Aorta (tissue), 5 donors: ENCODE data around the gene IL22RA1. TPM values are rescaled to one million over a fixed set of nuclear protein-coding genes. Genes with fewer than 3 reads are reported as not detected.

Source experiments
- ATAC-seq: fragments of 200-7000 bp; cut with Tn5 transposase; one replicate; pipeline ENCODE4 v1.9.1; 2022; ENCODE audit warnings: moderate library complexity; ENCODE audit not compliant: low FRiP score
- DNase-seq, 2 donors: peaks; one replicate each; pipeline ENCODE4 v3.0.0-alpha.2; 2020
- H3K27ac ChIP-seq, 2 donors: one replicate each; pipeline ENCODE4 v1.5.1; 2013; ENCODE audit warnings: low read length in 2 of 2, mild to moderate bottlenecking in 2 of 2, moderate library complexity in 2 of 2, control low read depth in 1 of 2, inconsistent platforms in 1 of 2, low read depth in 1 of 2
- H3K27me3 ChIP-seq, 2 donors: one replicate each; pipeline ENCODE4 v1.6.1; 2013; ENCODE audit warnings: control low read depth in 1 of 2, low read length in 1 of 2, mild to moderate bottlenecking in 1 of 2, moderate library complexity in 1 of 2; ENCODE audit not compliant: insufficient read depth in 2 of 2, control insufficient read depth in 1 of 2
- H3K36me3 ChIP-seq, 2 donors: one replicate each; pipeline ENCODE4 v1.6.1; 2013; ENCODE audit warnings: control low read depth in 1 of 2, low read length in 1 of 2, mild to moderate bottlenecking in 1 of 2; ENCODE audit not compliant: insufficient read depth in 2 of 2, control insufficient read depth in 1 of 2
- H3K4me1 ChIP-seq, 2 donors: one replicate each; pipeline ENCODE4 v1.6.1; 2013; ENCODE audit warnings: low read length in 2 of 2, control low read depth in 1 of 2, mild to moderate bottlenecking in 1 of 2, moderate library complexity in 1 of 2; ENCODE audit not compliant: insufficient read depth in 2 of 2, control insufficient read depth in 1 of 2
- H3K4me3 ChIP-seq, 2 donors: one replicate each; pipeline ENCODE4 v1.5.1; 2013; ENCODE audit warnings: low read length in 2 of 2, control low read depth in 1 of 2, mild to moderate bottlenecking in 1 of 2
- H3K9me3 ChIP-seq: one replicate; pipeline ENCODE4 v1.6.1; 2013; ENCODE audit warnings: mild to moderate bottlenecking, low read length; ENCODE audit not compliant: control insufficient read depth
- WGBS, 2 donors: extraction: QIAGEN DNeasy Blood & Tissue Kit; methylation state at CpG; one replicate each; pipeline ENCODE4 v1.1.7; 2013; 5-methylcytosine and 5-hydroxymethylcytosine counted together
- intact Hi-C, 2 donors: fragments of 100-400 bp; cut with DNase I; formaldehyde crosslinking; loops; one replicate each; pipeline versions ENCODE4 v1.14.2 to v1.15.0; 2022
- long read RNA-seq, 2 donors: library from polyadenylated mRNA; unstranded; transcript quantifications; one replicate each; pipeline ENCODE4 v2.0.0, GENCODE V29; 2020 to 2021
- polyA plus RNA-seq, 2 donors: library from polyadenylated mRNA; stranded (reverse); fragments of 200-250 nt; gene quantifications; one replicate each; pipeline ENCODE4 v1.2.3, GENCODE V29; 2013
- total RNA-seq, 2 donors: library from RNA; stranded (reverse); fragmentation: NEBNext Ultra II Directional; extraction: Animal tissue kit (Norgen Biotek cat#: 25700); gene quantifications; one replicate each; pipeline ENCODE4 v1.2.1, GENCODE V29; 2021
- donor health status: healthy with polysubstance abuse.
- donor health status: Bipolar disorder and iron deficiency.
- donor health status: DM: no; HTN: no; CAD: no.
- donor health status: DM: no; HTN: no; CAD: no.
- donor health status: DM: yes; HTN: yes; CAD: no.

The IL22RA1 gene
- under 1 TPM; 0.18 to 0.23 TPM for total RNA-seq
- 1 to 10 TPM in 1 of 2 donors, not detected in 1; 2.4 TPM for polyA plus RNA-seq
- long read RNA-seq, donor 1, result 0 reads
- long read RNA-seq, donor 2, result 0 reads

- Histone ChIP-seq H3K36me3 (no peaks in the 10 kb centered on the region), H3K27ac (no peak within 1 kb of the TSS), H3K9me3 (no peaks in the 10 kb centered on the region), H3K27me3 (no peaks in the 10 kb centered on the region), H3K4me1 (no peaks in the 10 kb centered on the region), H3K4me3 (peak within 1 kb of the TSS; percentile 32 to 35)
- DNase-seq (peak in 1 of 2 donors; percentile 78), ATAC-seq (peak; percentile 43)
- intact Hi-C loops, result no loop called here
- WGBS, 2 donors, result 22 to 28% methylated on average over 22 of the region's 22 CpGs
Observed at GRCh38 chr1:24142546-24143534, at the start of gene IL22RA1. TSS of gene IL22RA1 (minus strand) at chr1:24143140. CDS start at chr1:24143082, 58 bp downstream.

GRCh38 chr1:24191860-24192259 is 48.9 kb upstream of the IL22RA1 start:
- 90 to 91% methylated on average over 5 of the region's 5 CpGs for WGBS, 2 donors
- no peak for DNase-seq
- H3K27ac ChIP-seq, result no peak overlapping the region
- intact Hi-C loops, result loop anchor here in 1 of 2 donors (10.0 kb wide), 1 partner anchor 443 kb away; no protein-coding TSS in a partner anchor
- H3K36me3 ChIP-seq, result no peaks in the 10 kb centered on the region
- H3K4me1 ChIP-seq, result no peaks in the 10 kb centered on the region
- ATAC-seq, result no peak
- H3K27me3 ChIP-seq, result no peaks in the 10 kb centered on the region
- no peaks in the 10 kb centered on the region for H3K9me3 ChIP-seq
- no peak overlapping the region for H3K4me3 ChIP-seq

GRCh38 chr1:24190983-24191461 is 48.1 kb upstream of the IL22RA1 start:
- no peak overlapping the region for H3K4me3 ChIP-seq

GRCh38 chr1:24189528-24189927 is 46.6 kb upstream of the IL22RA1 start:
- Histone ChIP-seq H3K27ac (no peak overlapping the region), H3K4me1 (no peaks in the 10 kb centered on the region), H3K4me3 (no peak overlapping the region), H3K27me3 (no peaks in the 10 kb centered on the region), H3K36me3 (no peaks in the 10 kb centered on the region), H3K9me3 (no peaks in the 10 kb centered on the region)
- 85 to 90% methylated on average over 7 of the region's 7 CpGs for WGBS, 2 donors
- no peak for DNase-seq
- intact Hi-C loops, result no loop called here
- ATAC-seq, result no peak

More at GRCh38 chr1:24190983-24191461, 48.1 kb upstream of the IL22RA1 start:
- no peak overlapping the region for H3K27ac ChIP-seq
- no peak for ATAC-seq
- no peaks in the 10 kb centered on the region for H3K36me3 ChIP-seq
- no peak for DNase-seq
- H3K4me1 ChIP-seq, result no peaks in the 10 kb centered on the region
- intact Hi-C loops, result loop anchor here in 1 of 2 donors (10.0 kb wide), 1 partner anchor 444 kb away; no protein-coding TSS in a partner anchor
- 93 to 96% methylated on average over 3 of the region's 3 CpGs for WGBS, 2 donors
- no peaks in the 10 kb centered on the region for H3K9me3 ChIP-seq
- no peaks in the 10 kb centered on the region for H3K27me3 ChIP-seq

GRCh38 chr1:24186993-24187790 is 44.3 kb upstream of the IL22RA1 start, which contains the start of gene IFNLR1:
TSS of gene IFNLR1 (minus strand) at chr1:24187289. CDS start at chr1:24187248, 41 bp downstream.
- WGBS, 2 donors, result 1% methylated on average over 44 to 74 of the region's 74 CpGs
- Histone ChIP-seq H3K36me3 (no peaks in the 10 kb centered on the region), H3K9me3 (no peaks in the 10 kb centered on the region), H3K4me3 (peak within 1 kb of the TSS; percentile 30 to 51), H3K27ac (no peak within 1 kb of the TSS), H3K4me1 (no peaks in the 10 kb centered on the region), H3K27me3 (no peaks in the 10 kb centered on the region)
- ATAC-seq (peak; percentile 76), DNase-seq (peak; percentile 63 to 77)
- intact Hi-C loops, result no loop called here

GRCh38 chr1:24186711-24186992 is 43.7 kb upstream of the IL22RA1 start:
- Histone ChIP-seq H3K27me3 (no peaks in the 10 kb centered on the region), H3K4me1 (no peaks in the 10 kb centered on the region), H3K4me3 (peak overlapping the region in 1 of 2 donors; percentile 30), H3K36me3 (no peaks in the 10 kb centered on the region), H3K9me3 (no peaks in the 10 kb centered on the region), H3K27ac (no peak overlapping the region)
- DNase-seq (no peak), ATAC-seq (no peak)
- WGBS, 2 donors, result 23% methylated on average over 8 of the region's 8 CpGs
- intact Hi-C loops, result no loop called here

GRCh38 chr1:24186031-24186710 is 43.2 kb upstream of the IL22RA1 start:
- H3K27me3 ChIP-seq, result no peaks in the 10 kb centered on the region
- 37 to 47% methylated on average over 13 of the region's 13 CpGs for WGBS, 2 donors
- ATAC-seq, result no peak
- no peak overlapping the region for H3K27ac ChIP-seq
- intact Hi-C loops, result no loop called here
- H3K4me3 ChIP-seq, result no peak overlapping the region
- H3K36me3 ChIP-seq, result no peaks in the 10 kb centered on the region
- DNase-seq, result no peak
- no peaks in the 10 kb centered on the region for H3K9me3 ChIP-seq
- no peaks in the 10 kb centered on the region for H3K4me1 ChIP-seq

GRCh38 chr1:24185076-24185475 is 42.1 kb upstream of the IL22RA1 start:
- whole genome bisulfite sequencing, 2 donors, result 72 to 74% methylated on average over 4 of the region's 4 CpGs
- ATAC-seq, result no peak
- Histone ChIP-seq H3K27ac (no peak overlapping the region), H3K4me3 (no peak overlapping the region), H3K9me3 (no peaks in the 10 kb centered on the region), H3K27me3 (peaks cover 0 to 1% of the 10 kb centered on the region in 2 donors), H3K4me1 (no peaks in the 10 kb centered on the region), H3K36me3 (no peaks in the 10 kb centered on the region)
- no peak for DNase-seq
- intact Hi-C loops, result no loop called here
